HG02678 (cell line): ENCODE data around the gene HMGXB3.
"Not testable (repeated sequence)": the region's sequence is repeated elsewhere in the genome, so short reads cannot be mapped to it uniquely, and the experiment has no call there.

Experiments
- ATAC-seq: cut with Tn5 transposase; IDR thresholded peaks from one replicate; pipeline ENCODE4 v1.9.1; 2021; ENCODE audit warnings: mild to moderate bottlenecking, moderate library complexity; ENCODE audit not compliant: unreplicated experiment

The HMGXB3 gene

GRCh38 chr5:150082889-150083288 lies 82.3 kb downstream of the HMGXB3 start:
- no peak for ATAC-seq

GRCh38 chr5:150084754-150085153 lies 84.2 kb downstream of the HMGXB3 start:
- not testable (repeated sequence) for ATAC-seq

GRCh38 chr5:150085191-150085912 lies 84.8 kb downstream of the HMGXB3 start:
- ATAC-seq: no peak

- no peak for ATAC-seq
Measured at GRCh38 chr5:150085950-150086715, 85.6 kb downstream of the HMGXB3 start, which contains the start of gene CSF1R. TSS of gene CSF1R (minus strand) at chr5:150086554. CDS start at chr5:150086427, 127 bp downstream.

- peak; percentile 48 for ATAC-seq
Measured at GRCh38 chr5:150092159-150092787, 91.7 kb downstream of the HMGXB3 start.

GRCh38 chr5:150097152-150097551 lies 96.6 kb downstream of the HMGXB3 start:
- no peak for ATAC-seq

GRCh38 chr5:150101023-150101422 lies 100.5 kb downstream of the HMGXB3 start:
- ATAC-seq: no peak
